HepG2 (cell line): ENCODE data around the gene EHBP1. TPM values are rescaled to one million over a fixed set of nuclear protein-coding genes. Genes with fewer than 3 reads are reported as not detected.

Experiments used
- ATAC-seq: fragments of 200-7000 bp; cut with Tn5 transposase; 3 replicates; pipeline ENCODE4 v1.9.1; 2020; ENCODE audit warnings: mild to moderate bottlenecking, moderate library complexity
- BruUV-seq: library from RNA; stranded (reverse); fragments of 400-500 nt; replicated peaks from 2 replicates; lab custom pipeline; 2021; lab: Mats Ljungman, UMichigan
- CTCF ChIA-PET: fragments of 300-600 bp; formaldehyde crosslinking; extraction: SDS; loops from one replicate; lab custom pipeline; 2021; ENCODE audit warnings: low total read pairs, inconsistent platforms, low intra/inter-chr PET ratio; lab: Yijun Ruan, JAX
- POLR2A ChIA-PET: fragments of 350-600 bp; sonication (Branson Sonifier 250); formaldehyde crosslinking; loops from one replicate; lab custom pipeline; 2020; ENCODE audit warnings: antibody characterized with exemption, inconsistent platforms; lab: Yijun Ruan, JAX
- DNase-seq: peaks from one replicate; pipeline ENCODE4 v3.0.0-alpha.2; 2015; ENCODE audit warnings: low spot score
- FAIRE-seq: peaks from 3 replicates; lab custom pipeline; 2011; peaks lifted over from hg19 to GRCh38; lab: Jason Lieb, UNC
- H2AFZ ChIP-seq: one replicate; pipeline ENCODE4 v1.6.1; 2011; ENCODE audit warnings: low read length, inconsistent platforms
- H3K27ac ChIP-seq: fragments of 300-600 bp; 3 replicates; pipeline ENCODE4 v1.8.0; 2011; ENCODE audit warnings: mixed run types, mild to moderate bottlenecking, mixed read lengths, low read length, inconsistent platforms; ENCODE audit not compliant: insufficient read depth; ENCODE audit errors: extremely low read length
- H3K27me3 ChIP-seq, 2 experiments: fragments of 200-600 bp in 1 of 2; 2 replicates in 1 of 2; 3 replicates in 1 of 2; pipeline versions ENCODE4 v1.6.0 to v1.8.0; 2011; ENCODE audit warnings: low read length in 2 of 2, mild to moderate bottlenecking in 2 of 2, moderate library complexity in 2 of 2, inconsistent platforms in 1 of 2; ENCODE audit not compliant: insufficient read depth in 2 of 2, control insufficient read depth in 1 of 2
- H3K36me3 ChIP-seq, 2 experiments: fragments of 200-600 bp in 1 of 2; replicated peaks in 1 of 2; 2 replicates in 1 of 2; 3 replicates in 1 of 2; pipeline versions ENCODE4 v1.5.1 to v1.8.0; 2011; ENCODE audit warnings: low read length in 2 of 2, inconsistent platforms in 1 of 2; ENCODE audit not compliant: insufficient read depth in 2 of 2, control insufficient read depth in 1 of 2
- H3K4me1 ChIP-seq: 2 replicates; pipeline ENCODE4 v1.5.1; 2012; ENCODE audit warnings: low read length, inconsistent platforms; ENCODE audit not compliant: insufficient read depth
- H3K4me2 ChIP-seq: 2 replicates; pipeline ENCODE4 v1.6.0; 2011; ENCODE audit warnings: low read depth, low read length, inconsistent platforms
- H3K4me3 ChIP-seq, 3 experiments: fragments of 200-600 bp in 1 of 3; sonication (generic), shearing (Covaris generic) in 1 of 3; replicated peaks in 1 of 3; 2 replicates each; pipeline ENCODE4 v1.5.1; 2011 to 2016; ENCODE audit warnings: low read length in 3 of 3, inconsistent platforms in 2 of 3, low read depth in 2 of 3, mild to moderate bottlenecking in 2 of 3, control low read depth in 1 of 3, mixed read lengths in 1 of 3; ENCODE audit not compliant: insufficient read depth in 1 of 3
- H3K79me2 ChIP-seq: one replicate; pipeline ENCODE4 v1.6.1; 2011; ENCODE audit warnings: low read length, inconsistent platforms; ENCODE audit not compliant: insufficient read depth
- H3K9ac ChIP-seq: 2 replicates; pipeline ENCODE4 v1.6.0; 2011; ENCODE audit warnings: mild to moderate bottlenecking, low read depth, low read length, inconsistent platforms; ENCODE audit not compliant: insufficient read depth
- H3K9me3 ChIP-seq: 2 replicates; pipeline ENCODE4 v1.5.1; 2012; ENCODE audit warnings: mild to moderate bottlenecking, low read length
- H4K20me1 ChIP-seq: 2 replicates; pipeline ENCODE4 v1.6.0; 2011; ENCODE audit warnings: inconsistent platforms, mild to moderate bottlenecking, low read length, moderate library complexity; ENCODE audit not compliant: insufficient read depth
- AGO2 ChIP-seq: fragments of 200-400 bp; formaldehyde crosslinking; optimal IDR thresholded peaks from 2 replicates; pipeline ENCODE3; 2017; ENCODE audit warnings: mild to moderate bottlenecking, low read depth, low read length, moderate library complexity
- CHD4 ChIP-seq: fragments of 200-600 bp; sonication (generic); IDR thresholded peaks from 2 replicates; pipeline ENCODE4 v1.7.0; 2017; ENCODE audit warnings: mild to moderate bottlenecking, low read length, borderline replicate concordance
- GATAD2A ChIP-seq: IDR thresholded peaks from 2 replicates; pipeline ENCODE4 v1.6.1; 2016
- GTF3A ChIP-seq: sonication (generic); formaldehyde crosslinking; conservative IDR thresholded peaks from 2 replicates; pipeline ENCODE4 v1.4.0; 2020; ENCODE audit warnings: mild to moderate bottlenecking, missing genetic modification reagents
- HNF4G ChIP-seq, 2 experiments: sonication (generic) in 1 of 2; formaldehyde crosslinking in 1 of 2; IDR thresholded peaks; 2 replicates each; pipeline versions ENCODE4 v1.4.0 to v1.6.1; 2011 to 2020; ENCODE audit warnings: borderline replicate concordance in 2 of 2, low read depth in 2 of 2, mild to moderate bottlenecking in 2 of 2, low read length in 1 of 2, missing genetic modification reagents in 1 of 2, moderate library complexity in 1 of 2
- JARID2 ChIP-seq: sonication (generic); formaldehyde crosslinking; IDR thresholded peaks from 2 replicates; pipeline ENCODE4 v1.8.1; 2023; ENCODE audit warnings: missing genetic modification reagents, inconsistent platforms; ENCODE audit not compliant: insufficient replicate concordance
- MAZ ChIP-seq, 2 experiments: sonication (generic) in 1 of 2; formaldehyde crosslinking in 1 of 2; IDR thresholded peaks; 2 replicates each; pipeline versions ENCODE4 v1.5.0 to v1.6.1; 2012 to 2020; ENCODE audit warnings: low read depth in 2 of 2, mild to moderate bottlenecking in 2 of 2, borderline replicate concordance in 1 of 2, improper control_type of control experiment in 1 of 2, low read length in 1 of 2, missing genetic modification reagents in 1 of 2, moderate library complexity in 1 of 2
- PCBP1 ChIP-seq: fragments of 200-400 bp; formaldehyde crosslinking; IDR thresholded peaks from 2 replicates; pipeline ENCODE4 v1.6.1; 2017; ENCODE audit warnings: mild to moderate bottlenecking, low read depth, low read length, borderline replicate concordance
- RBFOX2 ChIP-seq: fragments of 200-400 bp; formaldehyde crosslinking; IDR thresholded peaks from 2 replicates; pipeline ENCODE4 v1.6.1; 2017; ENCODE audit warnings: low read depth, mild to moderate bottlenecking, low read length
- ZNF136 ChIP-seq: sonication (generic); formaldehyde crosslinking; IDR thresholded peaks from 2 replicates; pipeline ENCODE4 v1.8.1; 2022; ENCODE audit warnings: low read depth, mild to moderate bottlenecking, moderate library complexity, missing genetic modification reagents
- ZNF407 ChIP-seq: sonication (generic); formaldehyde crosslinking; IDR thresholded peaks from one replicate; pipeline ENCODE4 v1.5.1; 2020; ENCODE audit warnings: mild to moderate bottlenecking, missing genetic modification reagents; ENCODE audit errors: not compliant biosample characterization
- ZNF605 ChIP-seq: sonication (generic); formaldehyde crosslinking; IDR thresholded peaks from 2 replicates; pipeline ENCODE4 v1.8.0; 2022; ENCODE audit warnings: mild to moderate bottlenecking, missing genetic modification reagents
- ZNF777 ChIP-seq: sonication (generic); formaldehyde crosslinking; IDR thresholded peaks from 2 replicates; pipeline ENCODE4 v1.4.0; 2020; ENCODE audit warnings: missing genetic modification reagents
- WGBS: methylation state at CpG from one replicate; pipeline ENCODE4 v1.1.6; 2017; ENCODE audit warnings: low lambda C conversion rate; 5-methylcytosine and 5-hydroxymethylcytosine counted together
- in situ Hi-C: cut with HindIII; loops from 2 replicates; pipeline ENCODE4 v1.10.0; 2017; ENCODE audit warnings: low pct_unique_long_range_greater_than_20kb; ENCODE audit not compliant: extremely low pct_ligation_motif_present
- intact Hi-C: fragments of 100-400 bp; cut with micrococcal nuclease; formaldehyde crosslinking; loops from one replicate; pipeline ENCODE4 v1.10.0; 2022; ENCODE audit not compliant: unreplicated experiment
- polyA plus RNA-seq, 8 experiments: library from polyadenylated mRNA; depleted of rRNA in 3 of 8; stranded (reverse) in 7 of 8; unstranded in 1 of 8; fragments of >200 nt; fragmentation: Illumina TruSeq in 4 of 8; extraction: Trizol in 4 of 8; gene quantifications; 2 replicates each; pipeline versions ENCODE4 v1.2.1 to v1.2.3, GENCODE V29; 2011 to 2016; ENCODE audit warnings: low read depth in 4 of 8, missing spikeins in 1 of 8, mixed read lengths in 1 of 8; ENCODE audit not compliant: insufficient read depth in 1 of 8
- total RNA-seq, 5 experiments: library from RNA; depleted of rRNA; stranded (reverse); fragments of >200 nt; fragmentation: Illumina TruSeq; extraction: Trizol; gene quantifications; 2 replicates each; pipeline ENCODE4 v1.2.3, GENCODE V29; 2016; ENCODE audit warnings: low read depth in 1 of 5

EHBP1 gene
- total and polyA plus RNA-seq, 2 of the 13 experiments (the other 11 are each of a cell fraction or from before 2014, with no cell fraction given) = 93.5 to 146 TPM

DNA sequence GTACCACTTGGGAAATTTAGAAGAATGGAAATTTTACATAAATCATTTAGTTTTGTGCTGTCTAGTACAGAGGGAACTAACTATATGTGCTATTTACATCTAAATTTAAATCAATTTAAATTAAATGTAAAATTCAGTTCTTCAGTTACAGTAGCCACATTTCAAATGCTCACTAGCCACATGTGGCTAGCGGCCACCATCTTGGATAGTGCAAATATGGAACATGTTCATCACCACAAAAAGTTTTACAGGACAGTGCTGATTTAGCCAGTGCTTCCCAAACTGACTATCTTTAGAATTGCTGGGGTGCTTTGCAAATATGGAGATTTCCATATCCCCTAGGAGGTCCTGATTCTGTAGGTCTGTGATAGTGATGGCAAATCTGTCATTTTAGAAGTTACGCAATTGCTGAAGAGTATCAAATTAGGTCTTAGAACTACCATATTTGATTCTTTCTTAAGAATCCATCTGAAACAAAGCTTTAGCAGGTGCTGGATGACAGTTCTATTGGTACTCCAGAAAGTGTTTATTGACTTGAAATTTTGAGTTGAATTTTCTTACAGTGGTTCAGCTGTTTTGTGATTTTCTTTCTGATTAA lies 12.8 kb downstream of the EHBP1 start:
- ChIA-PET POLR2A (interaction anchor here (0.8 to 1.1 kb wide), 3 partner anchors 11 to 181 kb away, joined by 3 to 5 read pairs (median 3); no protein-coding TSS in a partner anchor), CTCF (no interaction called here)
- Histone ChIP-seq H3K79me2 (peaks cover 100% of the 10 kb centered on the region), H3K9ac (no peak overlapping the region), H3K9me3 (0 out of 2 replicates have a peak, but pooled peaks cover 5% of the 10 kb centered on the region), H4K20me1 (peaks cover 83% of the 10 kb centered on the region), H3K4me2 (no peak overlapping the region), H3K27ac (no peak overlapping the region), H2AFZ (no peak overlapping the region), H3K27me3 (no peaks in the 10 kb centered on the region), H3K4me3 (no peak overlapping the region), H3K4me1 (peaks cover 87% of the 10 kb centered on the region), H3K36me3 (peaks cover 12 to 58% of the 10 kb centered on the region in 2 experiments)
- BruUV-seq = no TSS peak
- FAIRE-seq (no peak), DNase-seq (no peak), ATAC-seq (no peak)
- intact Hi-C loops (no loop called here), in situ Hi-C loops (no loop called here)
- WGBS = 98% methylated on average over 2 of the region's 2 CpGs
- no peak for TF ChIP-seq PCBP1
- TF ChIP-seq RBFOX2 = peak; percentile 38
- peak; percentile 11 for TF ChIP-seq AGO2
- TF ChIP-seq ZNF777 (CRISPR knock-in tag) = no peak
- no peak for TF ChIP-seq GTF3A (CRISPR knock-in tag)
- TF ChIP-seq ZNF407 (CRISPR knock-in tag) = no peak
- TF ChIP-seq MAZ (IDR thresholded peaks at IDR 0.05; ENCODE audit: borderline replicate concordance, low read depth, low read length) = no peak
- TF ChIP-seq MAZ (CRISPR knock-in tag; IDR thresholded peaks at IDR 0.05; ENCODE audit: low read depth) = no peak
- TF ChIP-seq GATAD2A = no peak
- TF ChIP-seq ZNF605 = no peak
- TF ChIP-seq CHD4 = no peak
- TF ChIP-seq ZNF136 (CRISPR knock-in tag) = no peak
- no peak for TF ChIP-seq HNF4G (IDR thresholded peaks at IDR 0.05; ENCODE audit: borderline replicate concordance, low read depth, low read length)
- no peak for TF ChIP-seq HNF4G (CRISPR knock-in tag; IDR thresholded peaks at IDR 0.05; ENCODE audit: borderline replicate concordance, low read depth)
- no peak for TF ChIP-seq JARID2 (CRISPR knock-in tag)
